GM10248 (cell line): Measurements from ENCODE around the gene HPS1.

Source experiments
- CTCF ChIA-PET: fragments of 300-600 bp; sonication (Branson Sonifier 250); formaldehyde crosslinking; extraction: SDS; loops from one replicate; lab custom pipeline; 2021; ENCODE audit warnings: antibody characterized with exemption; lab: Yijun Ruan, JAX
- POLR2A ChIA-PET: fragments of 350-650 bp; sonication (Branson Sonifier 250); formaldehyde crosslinking; extraction: SDS; loops from one replicate; lab custom pipeline; 2020; ENCODE audit warnings: antibody characterized with exemption; lab: Yijun Ruan, JAX
- DNase-seq: peaks from one replicate; pipeline ENCODE4 v3.0.0; 2012; ENCODE audit errors: extremely low spot score
- TF ChIP-seq, protein P1 (sequence below): IDR thresholded peaks from 2 replicates; pipeline ENCODE4 v1.5.1; 2012; ENCODE audit warnings: mild to moderate bottlenecking, low read depth; ENCODE audit errors: extremely low read depth, missing control alignments, control extremely low read depth

HPS1 gene

DNA sequence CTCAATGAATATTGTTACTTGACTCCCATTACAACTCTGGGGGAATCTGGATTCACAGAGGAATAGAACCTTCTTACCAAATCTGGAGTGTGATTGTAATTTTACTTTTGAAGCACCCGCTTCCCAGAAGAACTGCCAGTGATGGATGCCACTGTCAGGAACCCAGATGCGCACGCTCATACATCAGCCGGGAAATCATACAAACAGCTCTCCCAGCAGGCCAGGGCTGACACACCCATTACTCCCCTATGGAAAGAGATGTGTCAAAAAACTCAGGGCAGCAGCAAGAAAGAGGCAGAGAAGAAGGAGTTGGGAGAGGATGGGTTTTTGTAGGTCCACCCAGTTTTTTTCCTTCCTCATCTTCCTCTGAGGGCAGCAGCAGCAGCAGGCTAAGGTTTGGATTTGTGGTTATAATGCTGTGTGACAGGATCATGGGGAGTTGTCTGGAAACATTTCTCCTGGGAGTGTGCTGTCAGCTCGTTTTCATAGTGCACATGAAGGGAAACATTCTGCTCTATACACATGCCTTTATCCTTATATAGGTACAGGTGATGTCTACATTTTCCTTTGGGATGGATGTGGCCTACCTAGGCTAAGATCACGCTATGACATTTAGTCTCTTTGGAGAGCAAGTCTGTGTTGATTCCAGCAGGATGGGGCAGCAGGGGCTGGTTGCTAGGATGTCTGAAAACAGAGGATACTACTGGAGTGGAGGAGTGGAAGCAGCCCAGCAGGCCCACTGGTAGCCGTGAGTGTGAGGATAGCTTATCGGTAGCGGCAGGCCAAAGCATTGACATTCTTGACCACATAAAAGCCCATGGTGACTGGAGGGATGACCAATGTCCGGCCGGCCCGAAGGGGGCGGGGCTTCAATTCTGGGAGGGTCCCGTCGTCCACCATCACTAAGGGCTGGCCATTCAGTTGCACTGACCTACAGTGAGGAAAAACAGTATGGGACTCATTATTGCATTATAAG is 12.4 kb upstream of the HPS1 start:
- ChIA-PET POLR2A (interaction anchor here (1.2 kb wide), 1 partner anchor 13 kb away, joined by 3 read pairs; no protein-coding TSS in a partner anchor), CTCF (interaction anchor here (0.7 to 3.7 kb wide), 4 partner anchors 9 to 213 kb away, joined by 3 to 24 read pairs (median 4); no protein-coding TSS in a partner anchor)
- TF ChIP-seq, protein P1, sequence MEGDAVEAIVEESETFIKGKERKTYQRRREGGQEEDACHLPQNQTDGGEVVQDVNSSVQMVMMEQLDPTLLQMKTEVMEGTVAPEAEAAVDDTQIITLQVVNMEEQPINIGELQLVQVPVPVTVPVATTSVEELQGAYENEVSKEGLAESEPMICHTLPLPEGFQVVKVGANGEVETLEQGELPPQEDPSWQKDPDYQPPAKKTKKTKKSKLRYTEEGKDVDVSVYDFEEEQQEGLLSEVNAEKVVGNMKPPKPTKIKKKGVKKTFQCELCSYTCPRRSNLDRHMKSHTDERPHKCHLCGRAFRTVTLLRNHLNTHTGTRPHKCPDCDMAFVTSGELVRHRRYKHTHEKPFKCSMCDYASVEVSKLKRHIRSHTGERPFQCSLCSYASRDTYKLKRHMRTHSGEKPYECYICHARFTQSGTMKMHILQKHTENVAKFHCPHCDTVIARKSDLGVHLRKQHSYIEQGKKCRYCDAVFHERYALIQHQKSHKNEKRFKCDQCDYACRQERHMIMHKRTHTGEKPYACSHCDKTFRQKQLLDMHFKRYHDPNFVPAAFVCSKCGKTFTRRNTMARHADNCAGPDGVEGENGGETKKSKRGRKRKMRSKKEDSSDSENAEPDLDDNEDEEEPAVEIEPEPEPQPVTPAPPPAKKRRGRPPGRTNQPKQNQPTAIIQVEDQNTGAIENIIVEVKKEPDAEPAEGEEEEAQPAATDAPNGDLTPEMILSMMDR, result no peak
- DNase-seq, result no peak

DNA sequence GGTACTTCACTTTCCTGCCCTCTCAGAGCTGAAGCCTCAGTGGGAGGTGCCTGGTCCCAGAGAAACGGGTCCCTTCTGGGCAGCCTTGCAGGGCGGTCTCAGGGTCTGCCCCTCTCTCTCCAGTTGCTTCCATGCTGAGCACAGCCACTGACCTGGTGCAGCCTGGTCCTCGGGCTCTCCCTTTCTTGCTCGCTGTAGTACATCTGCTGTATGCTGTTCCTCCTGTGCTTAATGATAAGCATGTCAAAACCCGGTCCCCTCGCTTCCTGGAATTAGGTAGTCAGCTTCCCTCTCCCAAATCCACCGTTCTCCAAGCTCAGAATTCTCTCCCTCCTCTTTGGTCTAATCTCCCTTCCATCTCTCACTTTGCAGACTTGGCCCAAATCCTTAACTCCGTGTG is 11.0 kb upstream of the HPS1 start:
- TF ChIP-seq, protein P1, result no peak
- POLR2A ChIA-PET, result interaction anchor here (1.2 kb wide), 1 partner anchor 12 kb away, joined by 3 read pairs; no protein-coding TSS in a partner anchor
- CTCF ChIA-PET, result interaction anchor here (1.4 to 3.7 kb wide), 2 partner anchors 10 to 32 kb away, joined by 3 to 24 read pairs; no protein-coding TSS in a partner anchor
- no peak for DNase-seq

DNA sequence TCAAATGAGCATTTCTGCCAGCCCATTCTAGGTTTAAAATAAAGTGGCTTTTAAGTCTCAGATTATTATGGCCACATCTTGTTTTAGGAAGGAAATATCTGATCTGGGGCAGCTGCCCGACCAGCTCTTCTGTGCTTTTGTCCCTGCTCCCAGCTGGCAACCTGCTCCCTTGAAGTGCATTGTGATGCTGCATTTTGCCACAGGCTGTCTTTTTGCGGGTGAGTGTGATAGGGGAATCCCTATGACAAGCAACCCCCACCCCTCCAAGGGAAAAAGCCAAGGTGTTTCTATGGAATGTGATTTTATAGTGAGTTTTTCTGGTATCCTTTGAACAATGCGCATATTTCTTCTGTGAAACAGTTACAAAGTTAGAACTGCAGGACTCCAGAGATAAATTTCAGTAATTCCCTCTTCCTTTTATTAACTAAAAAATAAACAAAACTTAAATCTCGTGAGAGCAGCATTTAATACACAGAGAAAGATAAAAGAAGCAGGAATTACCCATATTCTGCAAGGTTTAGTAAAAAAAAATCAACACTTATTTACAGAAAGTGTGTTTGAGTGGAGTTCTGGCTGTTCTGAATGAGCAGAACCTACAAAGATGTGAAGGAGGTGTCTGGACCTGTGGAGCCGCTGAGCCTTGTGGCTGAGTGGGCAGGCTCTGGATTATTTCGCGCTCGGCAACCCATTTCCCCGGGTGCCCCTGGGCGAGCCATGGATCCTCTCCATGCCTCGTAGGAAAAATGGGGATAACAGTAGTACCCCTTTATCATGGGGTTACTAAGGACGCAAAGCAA is 10.1 kb upstream of the HPS1 start:
- DNase-seq, result no peak
- CTCF ChIA-PET, result interaction anchor here (1.3 to 3.7 kb wide), 3 partner anchors 10 to 31 kb away, joined by 3 to 24 read pairs (median 10); no protein-coding TSS in a partner anchor
- TF ChIP-seq, protein P1, result no peak
- POLR2A ChIA-PET, result no interaction called here

DNA sequence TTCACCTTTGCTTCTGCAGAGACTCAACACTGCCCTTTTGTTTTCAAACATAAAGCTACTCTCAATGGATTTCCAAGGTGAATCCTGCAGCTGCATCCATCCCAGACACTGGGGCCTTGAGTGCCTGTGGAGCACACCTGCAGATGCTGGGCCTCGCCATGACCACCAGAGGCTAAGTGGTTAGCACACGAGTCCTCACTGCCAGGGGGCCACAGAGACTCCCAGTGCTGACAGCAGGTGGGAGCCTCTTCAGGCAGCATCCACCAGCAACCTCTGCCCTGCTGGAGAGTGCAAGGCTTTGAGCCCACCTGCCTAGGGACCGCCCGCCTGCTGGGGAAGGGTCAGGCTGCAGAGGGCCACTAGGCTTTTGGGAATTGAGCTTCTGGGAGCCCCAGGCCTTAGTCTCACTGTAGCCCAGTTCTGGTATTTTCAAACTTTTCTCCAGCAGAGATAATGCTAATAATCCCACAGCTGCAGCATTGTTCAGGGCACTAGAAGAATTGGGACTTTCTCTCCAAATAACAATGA is 9.4 kb upstream of the HPS1 start:
- ChIA-PET CTCF (interaction anchor here (1.3 to 2.3 kb wide), 2 partner anchors 11 to 30 kb away, joined by 3 to 10 read pairs; no protein-coding TSS in a partner anchor), POLR2A (no interaction called here)
- DNase-seq, result no peak
- TF ChIP-seq, protein P1, result no peak

DNA sequence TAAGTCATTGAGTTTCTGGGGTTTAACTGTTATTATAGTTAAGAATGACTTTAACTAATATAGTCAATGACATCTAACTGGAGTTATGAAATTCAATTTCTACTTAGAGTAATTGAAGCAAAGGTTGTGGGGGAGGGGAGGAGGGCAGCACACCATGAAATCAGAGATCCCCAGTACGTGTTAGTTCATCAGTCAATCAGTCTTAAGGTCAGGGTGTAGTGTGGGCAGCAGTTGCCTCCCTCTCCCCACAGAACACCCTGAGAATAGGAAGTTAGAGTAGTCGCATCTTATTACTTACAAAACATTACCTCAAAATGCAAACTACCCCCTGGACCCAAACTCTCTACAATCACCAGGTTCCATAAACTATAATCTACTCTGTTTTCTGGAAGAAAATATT is 7.0 kb upstream of the HPS1 start:
- DNase-seq, result no peak
- ChIA-PET POLR2A (no interaction called here), CTCF (interaction anchor here (1.0 kb wide), 1 partner anchor 28 kb away, joined by 4 read pairs; no protein-coding TSS in a partner anchor)
- TF ChIP-seq, protein P1, result no peak

DNA sequence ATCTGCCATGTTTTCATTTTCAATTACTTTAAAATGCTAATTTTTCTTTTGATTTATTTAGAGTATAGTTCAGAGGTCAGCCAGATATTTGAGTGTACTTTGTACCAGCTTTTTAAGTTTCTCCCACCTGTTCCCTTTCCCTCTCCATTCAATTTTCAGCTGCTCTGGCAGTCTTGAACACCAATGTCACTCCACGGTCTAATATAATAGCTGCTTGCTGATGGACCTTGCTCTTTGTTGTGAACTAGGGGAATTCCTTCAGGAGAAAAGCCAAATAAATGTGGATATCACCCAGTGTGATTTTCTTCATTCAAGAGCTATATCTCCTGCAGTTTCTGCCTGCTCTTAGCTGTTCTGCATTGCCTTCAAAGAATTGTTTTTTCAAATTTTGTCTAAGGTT is 3.9 kb upstream of the HPS1 start:
- no peak for DNase-seq
- POLR2A ChIA-PET, result no interaction called here
- CTCF ChIA-PET, result interaction anchor here (0.7 kb wide), 1 partner anchor 16 kb away, joined by 3 read pairs; no protein-coding TSS in a partner anchor
- TF ChIP-seq, protein P1, result no peak
